Fibroblast of pulmonary artery (primary cell): ENCODE results near the gene FASTKD3.
A peak's percentile ranks its signal among the peaks of the same experiment; 100 is the strongest.

Source experiments
- DNase-seq: peaks from one replicate; pipeline ENCODE4 v3.0.0-alpha.2; 2010; ENCODE audit warnings: low read depth
- H3K4me3 ChIP-seq: replicated peaks from 2 replicates; pipeline ENCODE4 v1.5.1; 2011; ENCODE audit warnings: low read depth, mild to moderate bottlenecking, control low read depth, low read length, moderate library complexity
- TF ChIP-seq, protein P1 (sequence below): IDR thresholded peaks from 2 replicates; pipeline ENCODE4 v1.5.1; 2011; ENCODE audit warnings: mild to moderate bottlenecking, control low read depth, low read length, inconsistent platforms; ENCODE audit errors: missing control alignments

The FASTKD3 gene

DNA sequence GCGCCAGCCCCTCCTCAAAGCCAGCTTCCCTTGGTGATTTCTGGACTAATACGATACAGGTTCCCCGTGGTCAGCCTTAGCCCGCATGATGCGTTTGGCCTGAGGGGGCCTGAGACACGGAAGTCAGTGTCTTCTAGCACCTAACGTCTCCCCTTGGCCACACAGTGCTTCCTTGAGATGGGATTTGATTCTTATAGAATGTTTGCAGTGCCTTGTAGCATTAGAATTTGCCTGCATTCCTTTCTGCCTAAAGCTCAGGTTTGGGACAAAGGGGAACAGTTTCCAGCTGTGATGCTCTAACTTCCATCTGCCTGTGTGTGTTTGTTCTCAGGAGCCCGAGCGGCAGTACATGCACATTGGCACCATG lies 52.3 kb downstream of the FASTKD3 start:
- DNase-seq = no peak
- H3K4me3 ChIP-seq = no peak overlapping the region
- TF ChIP-seq, protein P1, sequence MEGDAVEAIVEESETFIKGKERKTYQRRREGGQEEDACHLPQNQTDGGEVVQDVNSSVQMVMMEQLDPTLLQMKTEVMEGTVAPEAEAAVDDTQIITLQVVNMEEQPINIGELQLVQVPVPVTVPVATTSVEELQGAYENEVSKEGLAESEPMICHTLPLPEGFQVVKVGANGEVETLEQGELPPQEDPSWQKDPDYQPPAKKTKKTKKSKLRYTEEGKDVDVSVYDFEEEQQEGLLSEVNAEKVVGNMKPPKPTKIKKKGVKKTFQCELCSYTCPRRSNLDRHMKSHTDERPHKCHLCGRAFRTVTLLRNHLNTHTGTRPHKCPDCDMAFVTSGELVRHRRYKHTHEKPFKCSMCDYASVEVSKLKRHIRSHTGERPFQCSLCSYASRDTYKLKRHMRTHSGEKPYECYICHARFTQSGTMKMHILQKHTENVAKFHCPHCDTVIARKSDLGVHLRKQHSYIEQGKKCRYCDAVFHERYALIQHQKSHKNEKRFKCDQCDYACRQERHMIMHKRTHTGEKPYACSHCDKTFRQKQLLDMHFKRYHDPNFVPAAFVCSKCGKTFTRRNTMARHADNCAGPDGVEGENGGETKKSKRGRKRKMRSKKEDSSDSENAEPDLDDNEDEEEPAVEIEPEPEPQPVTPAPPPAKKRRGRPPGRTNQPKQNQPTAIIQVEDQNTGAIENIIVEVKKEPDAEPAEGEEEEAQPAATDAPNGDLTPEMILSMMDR = no peak

DNA sequence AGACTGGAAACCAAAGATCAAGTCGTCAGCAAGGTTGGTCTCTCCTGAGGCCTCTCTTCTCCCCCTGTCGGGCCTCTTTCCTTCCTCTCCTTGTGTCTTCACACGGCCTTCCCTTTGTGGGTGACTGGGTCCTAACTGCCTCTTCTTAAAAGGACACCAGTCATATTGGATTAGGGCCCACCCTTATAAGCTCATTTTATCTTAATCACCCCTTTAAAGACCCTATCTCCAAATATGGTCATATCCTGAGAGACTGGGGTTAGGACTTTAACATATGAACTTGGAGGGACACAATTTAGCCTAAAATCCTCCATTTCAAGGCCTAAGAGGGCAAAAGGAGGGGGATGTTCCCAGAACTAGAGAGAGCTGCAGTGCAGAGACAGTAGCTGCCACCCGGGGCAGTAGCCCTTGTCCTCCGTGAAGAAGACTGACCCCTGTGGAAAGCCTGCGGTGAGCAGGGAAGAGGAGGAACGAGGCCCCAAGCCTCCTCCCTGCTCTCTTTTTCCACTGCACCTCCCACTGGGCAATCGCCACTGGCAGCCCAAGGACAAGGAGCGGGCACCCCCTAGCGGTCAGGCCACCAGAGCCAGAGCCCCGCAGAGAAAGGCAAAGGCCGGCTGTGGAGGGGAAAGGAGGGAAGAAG lies 52.8 kb downstream of the FASTKD3 start:
- no peak overlapping the region for H3K4me3 ChIP-seq
- peak; percentile 64 for DNase-seq
- TF ChIP-seq, protein P1 = peak; percentile 93

DNA sequence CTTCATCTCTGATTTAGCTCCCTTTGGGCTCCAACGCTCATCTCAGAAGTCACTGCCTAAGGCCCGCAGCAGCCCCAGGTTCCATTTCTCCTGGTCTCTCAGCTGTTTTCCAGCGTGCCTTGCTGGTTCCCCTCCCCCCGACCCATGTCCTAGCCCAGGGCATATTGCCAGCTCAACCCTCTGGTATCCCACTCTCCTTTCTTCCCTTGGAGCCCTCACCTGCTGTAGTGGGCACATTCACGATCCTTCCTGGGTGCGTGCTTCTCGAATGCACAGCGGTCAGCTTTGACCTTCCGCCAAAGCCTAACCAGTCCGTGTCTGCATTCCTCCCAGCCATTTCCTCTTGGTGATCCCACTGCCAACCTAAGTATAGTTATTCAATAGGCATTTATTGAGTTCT lies 54.0 kb downstream of the FASTKD3 start:
- TF ChIP-seq, protein P1 = no peak
- DNase-seq = no peak
- H3K4me3 ChIP-seq = no peak overlapping the region

DNA sequence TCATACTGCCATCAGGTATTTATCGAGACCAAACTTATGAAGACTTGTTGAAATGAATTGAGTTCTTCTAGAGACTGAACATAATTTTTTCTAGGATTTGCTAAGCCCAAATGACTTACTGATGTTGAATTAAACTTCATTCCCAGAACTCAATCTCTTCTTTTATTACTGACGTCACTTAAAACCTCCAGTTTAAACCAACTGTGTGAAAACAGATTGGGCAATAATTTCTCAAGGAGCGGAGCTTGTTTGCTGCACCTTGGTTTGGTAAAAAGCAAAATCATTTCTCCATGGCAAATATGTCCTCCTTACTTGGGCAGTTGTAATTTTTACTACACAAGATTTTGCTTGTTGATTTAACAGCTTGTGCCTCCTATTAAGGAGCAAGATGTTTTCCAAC lies 55.3 kb downstream of the FASTKD3 start:
- TF ChIP-seq, protein P1 = no peak
- no peak for DNase-seq
- no peak overlapping the region for H3K4me3 ChIP-seq

DNA sequence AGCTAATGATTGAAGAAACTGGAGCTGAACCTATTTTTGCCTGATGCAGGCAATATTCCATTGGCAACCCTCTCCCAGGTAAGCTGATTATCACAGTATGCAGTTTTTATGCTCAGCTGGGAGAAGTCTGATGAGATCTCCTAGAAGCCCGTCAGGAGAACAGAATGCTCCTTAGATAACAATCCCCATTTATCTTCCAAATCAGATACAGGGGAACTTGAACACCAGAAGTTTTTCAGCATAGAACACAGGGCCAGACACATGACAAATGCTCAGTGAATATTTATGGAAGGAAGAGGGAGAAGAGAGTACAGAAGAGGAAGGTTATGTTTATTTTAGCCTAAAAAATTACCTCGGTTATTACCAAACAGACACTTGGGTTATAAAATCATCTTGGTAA lies 55.8 kb downstream of the FASTKD3 start:
- no peak overlapping the region for H3K4me3 ChIP-seq
- TF ChIP-seq, protein P1 = no peak
- no peak for DNase-seq

DNA sequence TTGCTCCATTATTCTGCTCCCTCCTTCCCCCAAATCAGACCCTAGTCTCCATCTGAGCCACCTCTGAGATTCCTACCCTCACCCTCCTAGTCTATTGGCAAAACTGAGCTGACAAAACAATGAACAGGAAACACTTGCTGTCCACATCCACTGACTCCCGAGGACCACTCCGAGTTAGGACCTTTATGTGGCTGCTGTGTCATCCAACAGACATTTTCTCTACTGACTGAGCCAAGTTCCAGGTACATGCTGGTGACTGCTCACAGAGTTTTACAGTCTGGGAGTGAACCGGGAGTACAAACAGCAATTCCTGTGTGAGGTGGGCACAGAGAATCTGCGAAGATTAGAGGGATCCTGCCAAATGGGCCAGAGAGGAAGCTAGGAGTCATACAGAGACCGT lies 57.1 kb downstream of the FASTKD3 start:
- no peak for DNase-seq
- H3K4me3 ChIP-seq = no peak overlapping the region
- TF ChIP-seq, protein P1 = no peak
